ENCODE measurements around the gene NAA10. TPM values are rescaled to one million over a fixed set of nuclear protein-coding genes. Genes with fewer than 3 reads are reported as not detected.

The NAA10 gene
- polyA plus RNA-seq, 2 of the 4 experiments (the other 2 are of a cell fraction): 63.5 to 230 TPM

- Histone ChIP-seq H3K9me3 (no peaks in the 10 kb centered on the region), H3K4me2 (peak overlapping the region; percentile 98), H3K4me3 (peak overlapping the region; percentile 91), H3K4me1 (peaks cover 9% of the 10 kb centered on the region; the same call in 1 of the 3 replicates), H3K27ac (peak overlapping the region; percentile 86 to 92)
- ATAC-seq (peak; percentile 36 to 54), DNase-seq (ENCODE audit: low read depth in 1 of 2, low spot score in 1 of 2) (no peak), FAIRE-seq (no peak)
- WGBS (ENCODE audit: missing lambda C conversion rate): 36% methylated on average over 9 of the region's 32 CpGs
- TF ChIP-seq USF2 (IDR thresholded peaks at IDR 0.05): no peak
- no peak for TF ChIP-seq RAD21 (conservative IDR thresholded peaks at IDR 0.05 in 1 of 2, IDR thresholded peaks at IDR 0.05 in 1 of 2)
- peak; percentile 44; the same call in 1 of the 2 replicates for TF ChIP-seq MAX (IDR thresholded peaks at IDR 0.05)
- no peak for TF ChIP-seq HOXB5 (CRISPR knock-in tag; IDR thresholded peaks at IDR 0.05)
- TF ChIP-seq JUNB (IDR thresholded peaks at IDR 0.05): no peak
- TF ChIP-seq CBX8 (IDR thresholded peaks at IDR 0.05): no peak
- TF ChIP-seq EHMT2 (IDR thresholded peaks at IDR 0.05; ENCODE audit: low read depth): no peak
- no peak for TF ChIP-seq MAZ (IDR thresholded peaks at IDR 0.05; ENCODE audit: borderline replicate concordance, low read depth, low read length)
- TF ChIP-seq NR3C1 (IDR thresholded peaks at IDR 0.05): no peak
- 0 out of 2 replicates have a peak, but pooled peaks have one; percentile 3 for TF ChIP-seq MYC (IDR thresholded peaks at IDR 0.05; ENCODE audit: borderline replicate concordance, low read length)
- TF ChIP-seq NFE2L2 (conservative IDR thresholded peaks at IDR 0.05; ENCODE audit: low read length): no peak
- no peak for TF ChIP-seq FOSL2 (IDR thresholded peaks at IDR 0.05)
- no peak for TF ChIP-seq FOSL2 (CRISPR knock-in tag; IDR thresholded peaks at IDR 0.05)
- no peak for TF ChIP-seq SREBF2 (IDR thresholded peaks at IDR 0.05)
- no peak for TF ChIP-seq ATOH8 (CRISPR knock-in tag; IDR thresholded peaks at IDR 0.05; ENCODE audit: low read depth)
- no peak for TF ChIP-seq KDM1A (IDR thresholded peaks at IDR 0.05; ENCODE audit: low read depth)
- no peak for TF ChIP-seq ZNF302 (CRISPR knock-in tag; IDR thresholded peaks at IDR 0.05)
- TF ChIP-seq RARB (CRISPR knock-in tag; IDR thresholded peaks at IDR 0.05): no peak
- ChIA-PET CTCF (interaction anchor here (0.6 to 25.1 kb wide), 3 partner anchors 10 to 75 kb away, joined by 4 to 363 read pairs (median 26); partner anchors contain the start of gene RENBP), POLR2A (interaction anchor here (0.5 to 1.0 kb wide), 5 partner anchors 10 to 994 kb away, joined by 3 to 4 read pairs (median 3); partner anchors contain the start of gene HCFC1)
Measured at GRCh38 chrX:153935326-153935851, 552 bp upstream of the NAA10 start.

- POLR2A ChIA-PET: interaction anchor here (1.0 kb wide), 1 partner anchor 37 kb away, joined by 4 read pairs; the partner anchor contains the start of gene HCFC1
- peak overlapping the region; percentile 90 for H3K4me2 ChIP-seq
- peak overlapping the region; percentile 91 for H3K4me3 ChIP-seq
- CTCF ChIA-PET: interaction anchor here (4.5 to 25.1 kb wide), 2 partner anchors 11 kb away, joined by 26 to 363 read pairs; partner anchors contain the start of gene RENBP
- no peaks in the 10 kb centered on the region for H3K9me3 ChIP-seq
- DNase-seq (ENCODE audit: low read depth in 1 of 2, low spot score in 1 of 2): no peak
- TF ChIP-seq TFCP2L1 (CRISPR knock-in tag; IDR thresholded peaks at IDR 0.05) (no peak), HMGXB4 (CRISPR knock-in tag; IDR thresholded peaks at IDR 0.05; ENCODE audit: borderline replicate concordance) (no peak), HDAC2 (IDR thresholded peaks at IDR 0.05) (no peak), BCL3 (IDR thresholded peaks at IDR 0.05) (no peak), ZC3H11A (IDR thresholded peaks at IDR 0.05) (no peak), ESRRA (IDR thresholded peaks at IDR 0.05; ENCODE audit: borderline replicate concordance, low read length) (no peak), HOXB5 (CRISPR knock-in tag; IDR thresholded peaks at IDR 0.05) (no peak)
- WGBS (ENCODE audit: missing lambda C conversion rate): 0% methylated on average over 6 of the region's 33 CpGs
- peak in 1 of 2 experiments; percentile 8; a peak in 2 of 6 replicates for ATAC-seq
- peaks cover 12% of the 10 kb centered on the region for H3K4me1 ChIP-seq
- no peak for FAIRE-seq
- peak overlapping the region; percentile 86 to 92 for H3K27ac ChIP-seq
Measured at GRCh38 chrX:153934148-153934761, 582 bp downstream of the NAA10 start.

All from A549 (cell line).